ENCODE measurements around the gene EVI2B. TPM values are rescaled to one million over a fixed set of nuclear protein-coding genes. Genes with fewer than 3 reads are reported as not detected.

EVI2B gene
- total and polyA plus RNA-seq, 2 of the 4 experiments (the other 2 are of a cell fraction): under 0.01 to 0.17 TPM

- TF ChIP-seq MAFK (IDR thresholded peaks at IDR 0.05; ENCODE audit: low read depth, low read length): no peak
- no peak for TF ChIP-seq BHLHE40 (IDR thresholded peaks at IDR 0.05; ENCODE audit: low read depth, low read length)
- no peak for TF ChIP-seq NFE2L2 (IDR thresholded peaks at IDR 0.05; ENCODE audit: low read depth, low read length)
- no peak for TF ChIP-seq POLR2A (IDR thresholded peaks at IDR 0.05; ENCODE audit: low read depth, low read length)
- H2AK9ac ChIP-seq (replicated peaks; ENCODE audit: low read depth, low read length, poor library complexity): no peak overlapping the region
- no peak overlapping the region for H3K4me3 ChIP-seq (ENCODE audit: insufficient read depth, low read depth, low read length)
- in situ Hi-C loops (cut with MboI; ENCODE audit: low sequenced_read_pairs): no loop called here
- H4K91ac ChIP-seq (ENCODE audit: insufficient read depth, low read depth, low read length): no peak overlapping the region
- dilution Hi-C loops (cut with HindIII; ENCODE audit: low sequenced_read_pairs, unreplicated experiment): no loop called here
- intact Hi-C loops (cut with micrococcal nuclease): no loop called here
- no peaks in the 10 kb centered on the region for H4K20me1 ChIP-seq (ENCODE audit: insufficient read depth, low read length)
- ChIA-PET POLR2A (ENCODE audit: unreplicated experiment) (no interaction called here), CTCF (interaction anchor here (1.3 kb wide), 1 partner anchor 17 kb away, joined by 3 read pairs; no protein-coding TSS in a partner anchor)
- no peak overlapping the region for H3K27ac ChIP-seq (ENCODE audit: insufficient read depth, low read length)
- no peak overlapping the region for H2AK5ac ChIP-seq (ENCODE audit: low read depth, low read length)
- no peak overlapping the region for H2BK20ac ChIP-seq (ENCODE audit: low read depth, low read length)
- H4K5ac ChIP-seq (ENCODE audit: low read depth, low read length): no peak overlapping the region
- H3K4me2 ChIP-seq (ENCODE audit: low read depth, low read length): no peak overlapping the region
- H3K27me3 ChIP-seq (ENCODE audit: control insufficient read depth, insufficient read depth, low read length): no peaks in the 10 kb centered on the region
- peaks cover 6 to 22% of the 10 kb centered on the region in 2 experiments; a peak in 3 of 4 replicates for H3K79me1 ChIP-seq (ENCODE audit: low read depth in 1 of 2, low read length in 2 of 2)
- H3K23ac ChIP-seq (ENCODE audit: low read depth, low read length): no peak overlapping the region
- 0 out of 2 replicates have a peak, but pooled peaks cover 3% of the 10 kb centered on the region for H3K9me1 ChIP-seq (ENCODE audit: insufficient read depth, low read length)
- H2AFZ ChIP-seq (replicated peaks; ENCODE audit: low read length, poor library complexity): no peak overlapping the region
- DNase-seq (no peak), ATAC-seq (ENCODE audit: low read depth) (no peak)
- peaks cover 1% of the 10 kb centered on the region; the same call in 1 of the 2 replicates for H3K36me3 ChIP-seq (ENCODE audit: control insufficient read depth, insufficient read depth, low read length)
- H2BK5ac ChIP-seq (ENCODE audit: low read depth, low read length, poor library complexity, severe bottlenecking): no peak overlapping the region
- no CpG with 5 or more reads among the region's 1 CpG for WGBS, 2 experiments (ENCODE audit: extremely low coverage in 2 of 2, insufficient read length in 1 of 2)
- no peak overlapping the region for H3K56ac ChIP-seq (ENCODE audit: extremely low read depth, insufficient read depth, low read length)
- BruUV-seq (replicated peaks): no TSS peak
- no peak overlapping the region for H2BK120ac ChIP-seq (ENCODE audit: low read depth, low read length)
- H3K9ac ChIP-seq (ENCODE audit: low read depth, low read length): no peak overlapping the region
- no peak overlapping the region for H3K18ac ChIP-seq (ENCODE audit: low read depth, low read length)
- H3K4ac ChIP-seq (ENCODE audit: low read depth, low read length): no peak overlapping the region
- no peak overlapping the region for H2BK15ac ChIP-seq (ENCODE audit: low read depth, low read length)
- no peak overlapping the region for H4K8ac ChIP-seq (ENCODE audit: low read depth in 2 of 2, low read length in 2 of 2)
- H3K14ac ChIP-seq (replicated peaks; ENCODE audit: low read depth, low read length): no peak overlapping the region
- H3K9me3 ChIP-seq (ENCODE audit: control insufficient read depth, insufficient read depth, low read length): no peaks in the 10 kb centered on the region
- H3K4me1 ChIP-seq (ENCODE audit: control insufficient read depth, insufficient read depth, low read length): no peaks in the 10 kb centered on the region
These were observed 27.3 kb downstream of the EVI2B start for GRCh38 chr17:31286587-31286986.
